Trophoblast cell (in vitro differentiated cells and primary cell): ENCODE data around the gene HHAT.

Source experiments
- DNase-seq, 2 donors: peaks; one replicate each; pipeline ENCODE4 v3.0.0-alpha.2; 2016
- H2AFZ ChIP-seq: 2 replicates; pipeline ENCODE4 v1.6.1; 2013; ENCODE audit warnings: low read length, moderate library complexity, mild to moderate bottlenecking; ENCODE audit not compliant: insufficient read depth, poor library complexity
- H2AK5ac ChIP-seq: 2 replicates; pipeline ENCODE4 v1.6.1; 2013; ENCODE audit warnings: mild to moderate bottlenecking, low read length
- H2BK120ac ChIP-seq: 2 replicates; pipeline ENCODE4 v1.6.1; 2013; ENCODE audit warnings: low read length, mild to moderate bottlenecking, moderate library complexity; ENCODE audit not compliant: insufficient read depth, poor library complexity
- H2BK12ac ChIP-seq: 2 replicates; pipeline ENCODE4 v1.6.1; 2013; ENCODE audit warnings: mild to moderate bottlenecking, low read length, moderate library complexity
- H2BK5ac ChIP-seq: 2 replicates; pipeline ENCODE4 v1.6.1; 2013; ENCODE audit warnings: low read length, low read depth, moderate library complexity, mild to moderate bottlenecking; ENCODE audit not compliant: poor library complexity
- H3K14ac ChIP-seq: 2 replicates; pipeline ENCODE4 v1.6.1; 2013; ENCODE audit warnings: mild to moderate bottlenecking, low read length
- H3K18ac ChIP-seq: 2 replicates; pipeline ENCODE4 v1.6.1; 2013; ENCODE audit warnings: mild to moderate bottlenecking, low read length
- H3K23ac ChIP-seq: 2 replicates; pipeline ENCODE4 v1.6.1; 2013; ENCODE audit warnings: low read length
- H3K27ac ChIP-seq: 2 replicates; pipeline ENCODE4 v1.5.1; 2013; ENCODE audit warnings: low read depth, mild to moderate bottlenecking, inconsistent platforms, low read length, moderate library complexity
- H3K27me3 ChIP-seq: 2 replicates; pipeline ENCODE4 v1.6.1; 2013; ENCODE audit warnings: inconsistent platforms, mild to moderate bottlenecking, low read length, moderate library complexity; ENCODE audit not compliant: insufficient read depth
- H3K36me3 ChIP-seq, 2 experiments: 1 replicate in 1 of 2; 2 replicates in 1 of 2; pipeline ENCODE4 v1.6.1; 2013; ENCODE audit warnings: low read length in 2 of 2, mild to moderate bottlenecking in 2 of 2, moderate library complexity in 1 of 2; ENCODE audit not compliant: insufficient read depth in 2 of 2, control insufficient read depth in 1 of 2
- H3K4ac ChIP-seq: 2 replicates; pipeline ENCODE4 v1.6.1; 2013; ENCODE audit warnings: low read depth, mild to moderate bottlenecking, low read length, moderate library complexity
- H3K4me1 ChIP-seq, 2 experiments: 1 replicate in 1 of 2; 2 replicates in 1 of 2; pipeline ENCODE4 v1.6.1; 2013; ENCODE audit warnings: low read length in 2 of 2, mild to moderate bottlenecking in 2 of 2, moderate library complexity in 1 of 2; ENCODE audit not compliant: insufficient read depth in 2 of 2, control insufficient read depth in 1 of 2
- H3K4me2 ChIP-seq: 2 replicates; pipeline ENCODE4 v1.6.1; 2013; ENCODE audit warnings: inconsistent platforms, mild to moderate bottlenecking, low read length, moderate library complexity
- H3K4me3 ChIP-seq: 2 replicates; pipeline ENCODE4 v1.5.1; 2013; ENCODE audit warnings: mild to moderate bottlenecking, low read depth, low read length, inconsistent platforms
- H3K79me1 ChIP-seq: one replicate; pipeline ENCODE4 v1.6.1; 2013; ENCODE audit warnings: low read length
- H3K79me2 ChIP-seq: 2 replicates; pipeline ENCODE4 v1.6.1; 2013; ENCODE audit warnings: low read length, mild to moderate bottlenecking; ENCODE audit not compliant: control insufficient read depth, insufficient read depth, poor library complexity
- H3K9ac ChIP-seq: 2 replicates; pipeline ENCODE4 v1.6.1; 2013; ENCODE audit warnings: mild to moderate bottlenecking, low read length
- H3K9me3 ChIP-seq: 2 replicates; pipeline ENCODE4 v1.6.1; 2013; ENCODE audit warnings: low read depth, mild to moderate bottlenecking, control low read depth, inconsistent platforms, low read length; ENCODE audit not compliant: insufficient read depth
- H4K12ac ChIP-seq: 2 replicates; pipeline ENCODE4 v1.6.1; 2013; ENCODE audit warnings: low read depth, mild to moderate bottlenecking, low read length, moderate library complexity
- H4K8ac ChIP-seq: 2 replicates; pipeline ENCODE4 v1.6.1; 2013; ENCODE audit warnings: low read depth, mild to moderate bottlenecking, low read length, moderate library complexity
- H4K91ac ChIP-seq: one replicate; pipeline ENCODE4 v1.6.1; 2013; ENCODE audit warnings: low read depth, mild to moderate bottlenecking, low read length, moderate library complexity
- WGBS: extraction: QIAGEN DNeasy Blood & Tissue Kit; methylation state at CpG from one replicate; pipeline ENCODE4 v1.1.7; 2013; ENCODE audit warnings: missing lambda C conversion rate; ENCODE audit not compliant: insufficient read length, insufficient coverage; ENCODE audit errors: extremely low coverage; 5-methylcytosine and 5-hydroxymethylcytosine counted together

HHAT gene

GRCh38 chr1:210291081-210291764 lies 37.5 kb upstream of the HHAT start:
- peak overlapping the region; percentile 44 for H3K4ac ChIP-seq
- peak overlapping the region; percentile 50 for H2BK5ac ChIP-seq
- H4K91ac ChIP-seq = peak overlapping the region; percentile 94
- peak overlapping the region; percentile 71 for H4K8ac ChIP-seq
- no peak overlapping the region for H3K23ac ChIP-seq
- no peaks in the 10 kb centered on the region for H3K9me3 ChIP-seq
- H3K4me3 ChIP-seq = no peak overlapping the region
- no peak overlapping the region for H3K4me2 ChIP-seq
- peak overlapping the region; percentile 96 for H2BK12ac ChIP-seq
- H2AK5ac ChIP-seq = peak overlapping the region; percentile 88
- H3K27ac ChIP-seq = peak overlapping the region; percentile 83
- no CpG with 5 or more reads among the region's 8 CpGs for WGBS
- no peaks in the 10 kb centered on the region for H3K36me3 ChIP-seq
- H3K79me1 ChIP-seq = peaks cover 30% of the 10 kb centered on the region
- no peak for DNase-seq
- H3K9ac ChIP-seq = no peak overlapping the region
- H3K79me2 ChIP-seq = peaks cover 5% of the 10 kb centered on the region
- H3K4me1 ChIP-seq = peaks cover 22 to 30% of the 10 kb centered on the region in 2 experiments
- H3K14ac ChIP-seq = peak overlapping the region; percentile 85
- no peak overlapping the region for H3K18ac ChIP-seq
- no peaks in the 10 kb centered on the region for H3K27me3 ChIP-seq
- no peak overlapping the region for H4K12ac ChIP-seq
- H2BK120ac ChIP-seq = peak overlapping the region; percentile 88
- peak overlapping the region; percentile 40 for H2AFZ ChIP-seq

GRCh38 chr1:210291786-210292230 lies 36.9 kb upstream of the HHAT start:
- peaks cover 22 to 30% of the 10 kb centered on the region in 2 experiments for H3K4me1 ChIP-seq
- H3K4me3 ChIP-seq = no peak overlapping the region
- peak; percentile 28 to 49 for DNase-seq
- H3K18ac ChIP-seq = no peak overlapping the region
- no CpG with 5 or more reads among the region's 9 CpGs for WGBS
- H2BK120ac ChIP-seq = no peak overlapping the region
- H3K4ac ChIP-seq = no peak overlapping the region
- H3K9ac ChIP-seq = no peak overlapping the region
- no peak overlapping the region for H2AK5ac ChIP-seq
- H2BK12ac ChIP-seq = no peak overlapping the region
- peaks cover 5% of the 10 kb centered on the region for H3K79me2 ChIP-seq
- H3K14ac ChIP-seq = no peak overlapping the region
- peaks cover 34% of the 10 kb centered on the region for H3K79me1 ChIP-seq
- H4K91ac ChIP-seq = peak overlapping the region; percentile 67
- no peak overlapping the region for H4K8ac ChIP-seq
- no peaks in the 10 kb centered on the region for H3K36me3 ChIP-seq
- no peak overlapping the region for H2AFZ ChIP-seq
- no peaks in the 10 kb centered on the region for H3K27me3 ChIP-seq
- H3K4me2 ChIP-seq = peak overlapping the region; percentile 57
- no peak overlapping the region for H2BK5ac ChIP-seq
- no peak overlapping the region for H4K12ac ChIP-seq
- H3K27ac ChIP-seq = peak overlapping the region; percentile 83
- H3K23ac ChIP-seq = no peak overlapping the region
- H3K9me3 ChIP-seq = no peaks in the 10 kb centered on the region

GRCh38 chr1:210292231-210292871 lies 36.4 kb upstream of the HHAT start:
- peak overlapping the region; percentile 57 for H3K4me2 ChIP-seq
- peak overlapping the region; percentile 45 for H2AK5ac ChIP-seq
- H2BK120ac ChIP-seq = peak overlapping the region; percentile 94
- peak overlapping the region; percentile 84 for H3K18ac ChIP-seq
- H4K12ac ChIP-seq = no peak overlapping the region
- DNase-seq = peak; percentile 58 to 73
- H4K8ac ChIP-seq = peak overlapping the region; percentile 73
- H3K79me1 ChIP-seq = peaks cover 34% of the 10 kb centered on the region
- H3K23ac ChIP-seq = no peak overlapping the region
- H2BK12ac ChIP-seq = peak overlapping the region; percentile 41
- H3K79me2 ChIP-seq = peaks cover 5% of the 10 kb centered on the region
- H3K27me3 ChIP-seq = no peaks in the 10 kb centered on the region
- peak overlapping the region; percentile 9 for H3K9ac ChIP-seq
- H3K9me3 ChIP-seq = no peaks in the 10 kb centered on the region
- peak overlapping the region; percentile 83 for H3K27ac ChIP-seq
- WGBS = no CpG with 5 or more reads among the region's 56 CpGs
- no peak overlapping the region for H3K4ac ChIP-seq
- H3K14ac ChIP-seq = peak overlapping the region; percentile 38
- H2BK5ac ChIP-seq = peak overlapping the region; percentile 68
- H3K4me1 ChIP-seq = peaks cover 22 to 30% of the 10 kb centered on the region in 2 experiments
- peak overlapping the region; percentile 67 for H4K91ac ChIP-seq
- H2AFZ ChIP-seq = no peak overlapping the region
- H3K4me3 ChIP-seq = peak overlapping the region; percentile 18
- H3K36me3 ChIP-seq = no peaks in the 10 kb centered on the region

GRCh38 chr1:210293171-210293607 lies 35.5 kb upstream of the HHAT start:
- Histone ChIP-seq H3K18ac (peak overlapping the region; percentile 34), H3K14ac (peak overlapping the region; percentile 31), H3K27me3 (no peaks in the 10 kb centered on the region), H4K8ac (peak overlapping the region; percentile 38), H2AFZ (peak overlapping the region; percentile 23), H2AK5ac (peak overlapping the region; percentile 80), H3K4me3 (no peak overlapping the region), H3K79me1 (peaks cover 34% of the 10 kb centered on the region), H3K79me2 (peaks cover 5% of the 10 kb centered on the region), H3K4me2 (peak overlapping the region; percentile 57), H3K23ac (no peak overlapping the region), H3K9me3 (no peaks in the 10 kb centered on the region), H2BK12ac (peak overlapping the region; percentile 55), H2BK5ac (peak overlapping the region; percentile 68), H3K4ac (peak overlapping the region; percentile 82), H4K12ac (no peak overlapping the region), H3K4me1 (peaks cover 22 to 31% of the 10 kb centered on the region in 2 experiments), H3K36me3 (no peaks in the 10 kb centered on the region), H2BK120ac (peak overlapping the region; percentile 94), H3K27ac (peak overlapping the region; percentile 83), H3K9ac (no peak overlapping the region), H4K91ac (peak overlapping the region; percentile 67)
- no peak for DNase-seq
- WGBS = no CpG with 5 or more reads among the region's 7 CpGs
